GM23338 (cell line): ENCODE results near the gene GNLY. TPM values are rescaled to one million over a fixed set of nuclear protein-coding genes. Genes with fewer than 3 reads are reported as not detected.

Experiments used
- CTCF ChIP-seq, 2 experiments: fragments of 200-600 bp in 1 of 2; sonication (generic) in 1 of 2; conservative IDR thresholded peaks; 2 replicates each; pipeline versions ENCODE4 v1.5.1 to v1.6.1; 2016 to 2017; ENCODE audit warnings: antibody characterized with exemption in 2 of 2, low read depth in 2 of 2, mild to moderate bottlenecking in 2 of 2, moderate library complexity in 1 of 2
- JUNB ChIP-seq: IDR thresholded peaks from one replicate; pipeline ENCODE4 v1.6.1; 2016; ENCODE audit warnings: antibody characterized with exemption; ENCODE audit not compliant: unreplicated experiment
- NANOG ChIP-seq: IDR thresholded peaks from 2 replicates; pipeline ENCODE4 v1.6.1; 2016; ENCODE audit warnings: antibody characterized with exemption, borderline replicate concordance
- ZNF114 ChIP-seq: fragments of 250-450 bp; sonication (Bioruptor Pico); IDR thresholded peaks from 2 replicates; pipeline ENCODE4 v1.5.0; 2020; ENCODE audit warnings: mild to moderate bottlenecking, moderate library complexity
- ZNF462 ChIP-seq: fragments of 250-450 bp; sonication (Bioruptor Pico); IDR thresholded peaks from 2 replicates; pipeline ENCODE4 v1.5.0; 2020; ENCODE audit warnings: mild to moderate bottlenecking, moderate library complexity
- polyA plus RNA-seq: library from polyadenylated mRNA; unstranded; fragments of >200 nt; fragmentation: Nextera tagmentation; extraction: Ambion mirVana; gene quantifications from 2 replicates; pipeline ENCODE4 v1.2.1, GENCODE V29; 2016
- total RNA-seq: library from RNA; depleted of rRNA; stranded (reverse); fragments of >200 nt; shearing (Covaris generic); gene quantifications from 2 replicates; pipeline ENCODE4 v1.2.3, GENCODE V29; 2014
- TF ChIP-seq, protein P1 (sequence below): IDR thresholded peaks from 2 replicates; pipeline ENCODE4 v1.6.1; 2016; ENCODE audit warnings: antibody characterized with exemption

The GNLY gene
- total and polyA plus RNA-seq, 2 experiments from 2014 or later, result not detected

GRCh38 chr2:85690932-85691331, 3.2 kb upstream of the GNLY start (continued):
- TF ChIP-seq ZNF462 (CRISPR knock-in tag) (no peak), CTCF (conservative IDR thresholded peaks at IDR 0.05; ENCODE audit: low read depth in 2 of 2) (no peak), JUNB (no peak), ZNF114 (CRISPR knock-in tag) (no peak), NANOG (no peak)
- TF ChIP-seq, protein P1, sequence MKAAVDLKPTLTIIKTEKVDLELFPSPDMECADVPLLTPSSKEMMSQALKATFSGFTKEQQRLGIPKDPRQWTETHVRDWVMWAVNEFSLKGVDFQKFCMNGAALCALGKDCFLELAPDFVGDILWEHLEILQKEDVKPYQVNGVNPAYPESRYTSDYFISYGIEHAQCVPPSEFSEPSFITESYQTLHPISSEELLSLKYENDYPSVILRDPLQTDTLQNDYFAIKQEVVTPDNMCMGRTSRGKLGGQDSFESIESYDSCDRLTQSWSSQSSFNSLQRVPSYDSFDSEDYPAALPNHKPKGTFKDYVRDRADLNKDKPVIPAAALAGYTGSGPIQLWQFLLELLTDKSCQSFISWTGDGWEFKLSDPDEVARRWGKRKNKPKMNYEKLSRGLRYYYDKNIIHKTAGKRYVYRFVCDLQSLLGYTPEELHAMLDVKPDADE, result no peak
